Measurements from ENCODE around the gene TACC3. TPM values are rescaled to one million over a fixed set of nuclear protein-coding genes. Genes with fewer than 3 reads are reported as not detected.
"Not testable (repeated sequence)": the region's sequence is repeated elsewhere in the genome, so short reads cannot be mapped to it uniquely, and the experiment has no call there.

TACC3 gene
- total RNA-seq, 1 experiment from 2014 or later, result 106 TPM

DNA sequence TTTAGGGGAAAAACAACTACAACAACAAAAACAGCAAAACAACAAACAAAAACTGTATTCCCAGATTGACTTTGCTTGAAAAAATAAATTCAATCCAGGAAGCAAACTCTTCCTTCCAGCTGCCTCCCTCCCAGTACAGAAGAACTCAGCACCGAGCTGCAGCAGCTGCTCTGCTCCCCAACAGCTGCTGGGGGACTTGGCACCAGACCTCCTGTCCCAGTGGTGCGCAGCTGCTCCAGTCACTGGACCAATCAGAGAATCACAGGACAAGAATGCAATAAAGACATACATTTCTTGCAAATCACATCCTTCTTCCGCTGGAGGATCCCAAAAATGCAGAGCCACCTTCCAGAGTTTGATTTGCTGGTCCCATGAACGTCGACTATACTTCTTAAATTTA is 25.4 kb upstream of the TACC3 start:
- CTCF ChIA-PET, result no interaction called here
- H3K36me3 ChIP-seq (ENCODE audit: control insufficient read depth, insufficient read depth, low read length), result peaks cover 28% of the 10 kb centered on the region

DNA sequence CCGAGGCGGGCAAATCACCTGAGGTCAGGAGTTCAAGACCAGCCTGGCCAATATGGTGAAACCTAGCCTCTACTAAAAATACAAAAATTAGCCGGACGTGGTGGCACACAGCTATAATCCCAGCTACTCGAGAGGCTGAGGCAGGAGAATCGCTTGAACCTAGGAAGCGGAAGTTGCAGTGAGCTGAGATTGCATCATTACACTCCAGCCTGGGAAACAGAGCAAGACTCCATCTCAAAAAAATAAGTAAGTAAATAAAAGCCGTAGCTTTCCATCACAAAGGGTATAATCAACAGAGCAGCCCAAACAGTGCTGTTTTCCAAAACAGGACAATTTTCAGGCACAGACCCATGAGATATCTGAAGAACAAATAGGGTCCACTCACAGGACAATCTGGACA is 19.6 kb upstream of the TACC3 start:
- BruUV-seq (replicated peaks); POLR2A ChIA-PET; H3K27ac ChIP-seq (ENCODE audit: low read length); intact Hi-C loops (cut with micrococcal nuclease; ENCODE audit: unreplicated experiment); H3K27me3 ChIP-seq (ENCODE audit: control insufficient read depth, insufficient read depth, low read length); in situ Hi-C loops (cut with HindIII; ENCODE audit: low pct_unique_long_range_greater_than_20kb, low sequenced_read_pairs); ATAC-seq; H3K9me3 ChIP-seq (ENCODE audit: control insufficient read depth, insufficient read depth, low read depth, low read length); DNase-seq (ENCODE audit: low read depth, low spot score); H3K4me3 ChIP-seq (ENCODE audit: low read depth in 2 of 2, low read length in 2 of 2); H3K4me1 ChIP-seq (ENCODE audit: control insufficient read depth, insufficient read depth, low read length); CTCF ChIA-PET: not testable (repeated sequence)
- peaks cover 19% of the 10 kb centered on the region for H3K36me3 ChIP-seq (ENCODE audit: control insufficient read depth, insufficient read depth, low read length)

More for the DNA sequence above, 25.4 kb upstream of the TACC3 start:
- no peaks in the 10 kb centered on the region for H3K9me3 ChIP-seq (ENCODE audit: control insufficient read depth, insufficient read depth, low read depth, low read length)
- H3K27ac ChIP-seq (ENCODE audit: low read length), result no peak overlapping the region
- no peaks in the 10 kb centered on the region for H3K27me3 ChIP-seq (ENCODE audit: control insufficient read depth, insufficient read depth, low read length)
- intact Hi-C loops (cut with micrococcal nuclease; ENCODE audit: unreplicated experiment), result no loop called here
- DNase-seq (ENCODE audit: low read depth, low spot score), result no peak
- no peaks in the 10 kb centered on the region for H3K4me1 ChIP-seq (ENCODE audit: control insufficient read depth, insufficient read depth, low read length)
- POLR2A ChIA-PET, result no interaction called here
- no peak overlapping the region for H3K4me3 ChIP-seq (ENCODE audit: low read depth in 2 of 2, low read length in 2 of 2)
- in situ Hi-C loops (cut with HindIII; ENCODE audit: low pct_unique_long_range_greater_than_20kb, low sequenced_read_pairs), result no loop called here
- ATAC-seq, result no peak
- no TSS peak for BruUV-seq (replicated peaks)
- TF ChIP-seq, protein P1, sequence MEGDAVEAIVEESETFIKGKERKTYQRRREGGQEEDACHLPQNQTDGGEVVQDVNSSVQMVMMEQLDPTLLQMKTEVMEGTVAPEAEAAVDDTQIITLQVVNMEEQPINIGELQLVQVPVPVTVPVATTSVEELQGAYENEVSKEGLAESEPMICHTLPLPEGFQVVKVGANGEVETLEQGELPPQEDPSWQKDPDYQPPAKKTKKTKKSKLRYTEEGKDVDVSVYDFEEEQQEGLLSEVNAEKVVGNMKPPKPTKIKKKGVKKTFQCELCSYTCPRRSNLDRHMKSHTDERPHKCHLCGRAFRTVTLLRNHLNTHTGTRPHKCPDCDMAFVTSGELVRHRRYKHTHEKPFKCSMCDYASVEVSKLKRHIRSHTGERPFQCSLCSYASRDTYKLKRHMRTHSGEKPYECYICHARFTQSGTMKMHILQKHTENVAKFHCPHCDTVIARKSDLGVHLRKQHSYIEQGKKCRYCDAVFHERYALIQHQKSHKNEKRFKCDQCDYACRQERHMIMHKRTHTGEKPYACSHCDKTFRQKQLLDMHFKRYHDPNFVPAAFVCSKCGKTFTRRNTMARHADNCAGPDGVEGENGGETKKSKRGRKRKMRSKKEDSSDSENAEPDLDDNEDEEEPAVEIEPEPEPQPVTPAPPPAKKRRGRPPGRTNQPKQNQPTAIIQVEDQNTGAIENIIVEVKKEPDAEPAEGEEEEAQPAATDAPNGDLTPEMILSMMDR (IDR thresholded peaks at IDR 0.05), result no peak
- TF ChIP-seq, protein P2, sequence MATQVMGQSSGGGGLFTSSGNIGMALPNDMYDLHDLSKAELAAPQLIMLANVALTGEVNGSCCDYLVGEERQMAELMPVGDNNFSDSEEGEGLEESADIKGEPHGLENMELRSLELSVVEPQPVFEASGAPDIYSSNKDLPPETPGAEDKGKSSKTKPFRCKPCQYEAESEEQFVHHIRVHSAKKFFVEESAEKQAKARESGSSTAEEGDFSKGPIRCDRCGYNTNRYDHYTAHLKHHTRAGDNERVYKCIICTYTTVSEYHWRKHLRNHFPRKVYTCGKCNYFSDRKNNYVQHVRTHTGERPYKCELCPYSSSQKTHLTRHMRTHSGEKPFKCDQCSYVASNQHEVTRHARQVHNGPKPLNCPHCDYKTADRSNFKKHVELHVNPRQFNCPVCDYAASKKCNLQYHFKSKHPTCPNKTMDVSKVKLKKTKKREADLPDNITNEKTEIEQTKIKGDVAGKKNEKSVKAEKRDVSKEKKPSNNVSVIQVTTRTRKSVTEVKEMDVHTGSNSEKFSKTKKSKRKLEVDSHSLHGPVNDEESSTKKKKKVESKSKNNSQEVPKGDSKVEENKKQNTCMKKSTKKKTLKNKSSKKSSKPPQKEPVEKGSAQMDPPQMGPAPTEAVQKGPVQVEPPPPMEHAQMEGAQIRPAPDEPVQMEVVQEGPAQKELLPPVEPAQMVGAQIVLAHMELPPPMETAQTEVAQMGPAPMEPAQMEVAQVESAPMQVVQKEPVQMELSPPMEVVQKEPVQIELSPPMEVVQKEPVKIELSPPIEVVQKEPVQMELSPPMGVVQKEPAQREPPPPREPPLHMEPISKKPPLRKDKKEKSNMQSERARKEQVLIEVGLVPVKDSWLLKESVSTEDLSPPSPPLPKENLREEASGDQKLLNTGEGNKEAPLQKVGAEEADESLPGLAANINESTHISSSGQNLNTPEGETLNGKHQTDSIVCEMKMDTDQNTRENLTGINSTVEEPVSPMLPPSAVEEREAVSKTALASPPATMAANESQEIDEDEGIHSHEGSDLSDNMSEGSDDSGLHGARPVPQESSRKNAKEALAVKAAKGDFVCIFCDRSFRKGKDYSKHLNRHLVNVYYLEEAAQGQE (IDR thresholded peaks at IDR 0.05; ENCODE audit: insufficient read depth in 1 of 2, low read depth in 2 of 2, low read length in 1 of 2), result no peak
- TF ChIP-seq TCF7L2 (IDR thresholded peaks at IDR 0.05; ENCODE audit: low read depth, low read length) (no peak), POLR2AphosphoS5 (IDR thresholded peaks at IDR 0.05; ENCODE audit: low read depth, low read length) (no peak), SIN3A (IDR thresholded peaks at IDR 0.05; ENCODE audit: borderline replicate concordance, insufficient read depth, low read depth, low read length) (no peak)

DNA sequence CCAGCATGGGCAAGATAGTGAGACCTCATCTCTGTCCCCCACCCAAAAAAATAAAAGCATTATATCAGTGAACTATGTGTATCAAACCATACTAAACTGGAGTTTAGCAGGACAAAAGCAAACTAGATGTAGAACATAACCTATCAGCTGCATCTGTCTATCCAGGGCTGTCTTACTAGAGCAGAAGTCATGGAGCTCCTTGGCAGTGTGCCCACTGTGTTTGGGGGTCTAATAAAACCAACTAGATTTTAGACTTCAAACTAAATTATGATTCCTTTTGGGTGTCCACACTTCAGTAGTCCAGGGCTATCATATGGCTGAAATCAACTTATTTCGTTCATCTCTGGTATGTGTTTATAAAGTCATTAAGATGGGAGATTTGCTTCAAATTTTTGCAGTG is 17.5 kb upstream of the TACC3 start:
- ChIA-PET CTCF (no interaction called here), POLR2A (no interaction called here)
- no TSS peak for BruUV-seq (replicated peaks)
- no peaks in the 10 kb centered on the region for H3K9me3 ChIP-seq (ENCODE audit: control insufficient read depth, insufficient read depth, low read depth, low read length)
- peaks cover 12% of the 10 kb centered on the region for H3K4me1 ChIP-seq (ENCODE audit: control insufficient read depth, insufficient read depth, low read length)
- TF ChIP-seq POLR2AphosphoS5 (IDR thresholded peaks at IDR 0.05; ENCODE audit: low read depth, low read length), result no peak
- no peak for TF ChIP-seq TCF7L2 (IDR thresholded peaks at IDR 0.05; ENCODE audit: low read depth, low read length)
- TF ChIP-seq, protein P1 (IDR thresholded peaks at IDR 0.05), result no peak
- TF ChIP-seq, protein P2 (IDR thresholded peaks at IDR 0.05; ENCODE audit: insufficient read depth in 1 of 2, low read depth in 2 of 2, low read length in 1 of 2), result no peak
- TF ChIP-seq SIN3A (IDR thresholded peaks at IDR 0.05; ENCODE audit: borderline replicate concordance, insufficient read depth, low read depth, low read length), result no peak
- H3K27me3 ChIP-seq (ENCODE audit: control insufficient read depth, insufficient read depth, low read length), result no peaks in the 10 kb centered on the region
- H3K4me3 ChIP-seq (ENCODE audit: low read depth in 2 of 2, low read length in 2 of 2), result no peak overlapping the region
- DNase-seq (ENCODE audit: low read depth, low spot score), result no peak
- H3K27ac ChIP-seq (ENCODE audit: low read length), result no peak overlapping the region
- in situ Hi-C loops (cut with HindIII; ENCODE audit: low pct_unique_long_range_greater_than_20kb, low sequenced_read_pairs) (no loop called here), intact Hi-C loops (cut with micrococcal nuclease; ENCODE audit: unreplicated experiment) (no loop called here)
- no peak for ATAC-seq
- H3K36me3 ChIP-seq (ENCODE audit: control insufficient read depth, insufficient read depth, low read length), result peaks cover 23% of the 10 kb centered on the region

All from Panc1 (cell line).